B cell (primary cell): ENCODE results near the gene PRRC2C. TPM values are rescaled to one million over a fixed set of nuclear protein-coding genes. Genes with fewer than 3 reads are reported as not detected.

Source experiments
- ATAC-seq: fragments of 200-7000 bp; cut with Tn5 transposase; one replicate; pipeline ENCODE4 v1.10.0; 2021; ENCODE audit warnings: low read depth, mild to moderate bottlenecking, moderate number of reproducible peaks, moderate library complexity
- CTCF ChIA-PET: fragments of 350-600 bp; sonication (Branson Sonifier 250); formaldehyde crosslinking; loops from one replicate; lab custom pipeline; 2021; ENCODE audit warnings: antibody characterized with exemption, inconsistent platforms; lab: Charles Lee
- POLR2A ChIA-PET: fragments of 350-600 bp; sonication (Branson Sonifier 250); formaldehyde crosslinking; loops from one replicate; lab custom pipeline; 2021; ENCODE audit warnings: antibody characterized with exemption; lab: Charles Lee
- DNase-seq: peaks from one replicate; pipeline ENCODE4 v3.0.0; 2013
- H2AFZ ChIP-seq: 2 replicates; pipeline ENCODE4 v1.6.1; 2012; ENCODE audit warnings: mild to moderate bottlenecking, low read depth, low read length; ENCODE audit not compliant: insufficient read depth, poor library complexity, severe bottlenecking
- H3K27ac ChIP-seq, 2 donors: 1 replicate in 1 of 2; 2 replicates in 1 of 2; pipeline ENCODE4 v1.5.1; 2012 to 2013; ENCODE audit warnings: low read length in 2 of 2, mild to moderate bottlenecking in 2 of 2, moderate library complexity in 1 of 2
- H3K27me3 ChIP-seq, 4 experiments: fragments of 200-600 bp in 1 of 4; sonication (generic) in 1 of 4; replicated peaks in 1 of 4; 1 replicate in 2 of 4; 2 replicates in 2 of 4; pipeline versions ENCODE4 v1.6.1 to v1.7.0; 2013 to 2016; ENCODE audit warnings: low read length in 3 of 4, mild to moderate bottlenecking in 2 of 4, mixed read lengths in 1 of 4, moderate library complexity in 1 of 4; ENCODE audit not compliant: insufficient read depth in 4 of 4, control insufficient read depth in 3 of 4; ENCODE audit errors: control extremely low read depth in 1 of 4
- H3K36me3 ChIP-seq, 2 experiments: replicated peaks in 1 of 2; 1 replicate in 1 of 2; 2 replicates in 1 of 2; pipeline versions ENCODE4 v1.6.1 to v1.7.1; 2013; ENCODE audit warnings: low read length in 1 of 2; ENCODE audit not compliant: insufficient read depth in 2 of 2, control insufficient read depth in 1 of 2; ENCODE audit errors: control extremely low read depth in 1 of 2, extremely low read depth in 1 of 2
- H3K4me1 ChIP-seq, 2 donors: fragments of 200-600 bp in 1 of 2; sonication (generic) in 1 of 2; 1 replicate in 1 of 2; 2 replicates in 1 of 2; pipeline versions ENCODE4 v1.5.1 to v1.6.1; 2013 to 2017; ENCODE audit warnings: low read length in 2 of 2; ENCODE audit not compliant: control insufficient read depth in 2 of 2, insufficient read depth in 2 of 2
- H3K4me2 ChIP-seq: replicated peaks from 2 replicates; pipeline ENCODE3; 2012; ENCODE audit warnings: mild to moderate bottlenecking, low read depth, low read length; ENCODE audit not compliant: poor library complexity, severe bottlenecking
- H3K4me3 ChIP-seq, 5 experiments: fragments of 200-600 bp in 1 of 5; sonication (generic) in 1 of 5; 1 replicate in 3 of 5; 2 replicates in 2 of 5; pipeline versions ENCODE4 v1.5.1 to v1.7.0; 2011 to 2016; ENCODE audit warnings: low read length in 4 of 5, mild to moderate bottlenecking in 4 of 5, low read depth in 2 of 5, control low read depth in 1 of 5, moderate library complexity in 1 of 5; ENCODE audit not compliant: insufficient read depth in 1 of 5; ENCODE audit errors: control extremely low read depth in 1 of 5, extremely low read depth in 1 of 5
- H3K79me2 ChIP-seq: fragments of 200-600 bp; sonication (generic); one replicate; pipeline ENCODE4 v1.6.0; 2016; ENCODE audit warnings: low read length; ENCODE audit not compliant: control insufficient read depth, insufficient read depth
- H3K9ac ChIP-seq: fragments of 200-600 bp; sonication (generic); 2 replicates; pipeline ENCODE4 v1.6.1; 2017; ENCODE audit warnings: mild to moderate bottlenecking, low read length, moderate library complexity
- H3K9me3 ChIP-seq, 3 donors: one replicate each; pipeline versions ENCODE4 v1.6.1 to v1.7.1; 2013; ENCODE audit warnings: low read length in 2 of 3; ENCODE audit not compliant: control insufficient read depth in 2 of 3, insufficient read depth in 1 of 3; ENCODE audit errors: control extremely low read depth in 1 of 3
- H4K20me1 ChIP-seq: 2 replicates; pipeline ENCODE4 v1.6.0; 2012; ENCODE audit warnings: mild to moderate bottlenecking, low read length; ENCODE audit not compliant: insufficient read depth, control insufficient read depth, poor library complexity, severe bottlenecking
- H3K27ac Mint-ChIP-seq: one replicate; pipeline ENCODE4 v1.8.0; 2021; ENCODE audit warnings: mixed read lengths
- H3K27me3 Mint-ChIP-seq: one replicate; pipeline ENCODE4 v1.8.0; 2021; ENCODE audit warnings: mixed read lengths
- H3K4me1 Mint-ChIP-seq: one replicate; pipeline ENCODE4 v1.8.0; 2021; ENCODE audit warnings: mixed read lengths
- H3K4me3 Mint-ChIP-seq: one replicate; pipeline ENCODE4 v1.8.0; 2021; ENCODE audit warnings: mixed read lengths
- H3K9me3 Mint-ChIP-seq: one replicate; pipeline ENCODE4 v1.8.0; 2022; ENCODE audit warnings: mixed read lengths; ENCODE audit not compliant: insufficient read depth
- CTCF ChIP-seq: fragments of 200-600 bp; IDR thresholded peaks from one replicate; pipeline ENCODE4 v1.8.0; 2022; ENCODE audit warnings: antibody characterized with exemption, mild to moderate bottlenecking
- EZH2 ChIP-seq: IDR thresholded peaks from 2 replicates; pipeline ENCODE4 v1.6.1; 2012; ENCODE audit warnings: borderline replicate concordance, low read depth, mild to moderate bottlenecking, moderate library complexity, low read length; ENCODE audit not compliant: insufficient read depth, poor library complexity, severe bottlenecking
- WGBS: methylation state at CpG from one replicate; pipeline ENCODE4 v1.1.5; 2013; ENCODE audit warnings: missing lambda C conversion rate; ENCODE audit not compliant: insufficient coverage; 5-methylcytosine and 5-hydroxymethylcytosine counted together
- intact Hi-C: fragments of 100-400 bp; cut with micrococcal nuclease; formaldehyde crosslinking; loops from one replicate; pipeline ENCODE4 v1.10.0; 2022
- polyA plus RNA-seq: library from polyadenylated mRNA; depleted of rRNA; stranded (reverse); fragments of >200 nt; gene quantifications from 2 replicates; pipeline ENCODE4 v1.2.3, GENCODE V29; 2012
- total RNA-seq, 2 donors: library from RNA; stranded (reverse); fragments of 120-200 nt in 1 of 2; gene quantifications; 1 replicate in 1 of 2; 2 replicates in 1 of 2; pipeline versions ENCODE4 v1.2.3 to v1.2.4, GENCODE V29; 2013 to 2022

Gene PRRC2C
- total and polyA plus RNA-seq, 2 donors (not counting 1 experiment from before 2014, with no cell fraction given) = 65.4 to 305 TPM

GRCh38 chr1:171486048-171486519, 754 bp downstream of the PRRC2C start:
- H3K4me2 ChIP-seq = peak overlapping the region; percentile 93
- whole genome bisulfite sequencing = 3% methylated on average over 6 of the region's 17 CpGs
- peak overlapping the region; percentile 34 for H2AFZ ChIP-seq

More at GRCh38 chr1:171486048-171486519, 754 bp downstream of the PRRC2C start:
- Histone ChIP-seq H3K4me1 (peaks cover 25 to 48% of the 10 kb centered on the region in 2 donors), H3K9me3 (no peaks in the 10 kb centered on the region), H3K9ac (peak overlapping the region; percentile 100), H3K36me3 (peaks cover 1 to 7% of the 10 kb centered on the region in 2 experiments), H3K79me2 (peaks cover 64% of the 10 kb centered on the region), H3K27ac (peak overlapping the region; percentile 99 to 100), H4K20me1 (peaks cover 50% of the 10 kb centered on the region), H3K27me3 (no peaks in the 10 kb centered on the region), H3K4me3 (peak overlapping the region; percentile 97 to 100 (median 99))
- no peaks in the 10 kb centered on the region for H3K9me3 Mint-ChIP-seq
- peak; percentile 93 for DNase-seq
- peak overlapping the region; percentile 93 for H3K4me3 Mint-ChIP-seq
- H3K27me3 Mint-ChIP-seq = no peaks in the 10 kb centered on the region
- ChIA-PET POLR2A (interaction anchor here (1.2 to 2.1 kb wide), 2 partner anchors 15 to 295 kb away, joined by 6 to 8 read pairs; partner anchors contain the start of gene METTL13), CTCF (interaction anchor here (0.7 to 1.4 kb wide), 7 partner anchors 20 to 1046 kb away, joined by 3 to 5 read pairs (median 3); partner anchors contain the start of genes FMO4 and VAMP4)
- peak overlapping the region; percentile 94 for H3K27ac Mint-ChIP-seq
- intact Hi-C loops = loop anchor here (2.0 to 10.0 kb wide), 7 partner anchors 23 to 1999 kb away; partner anchors contain the start of genes FMO4, GORAB, METTL18 and SLC19A2
- ATAC-seq = peak; percentile 37
- TF ChIP-seq EZH2 (no peak), CTCF (no peak)
- peaks cover 50% of the 10 kb centered on the region for H3K4me1 Mint-ChIP-seq
